ENCODE measurements around the gene STIMATE.

DNA sequence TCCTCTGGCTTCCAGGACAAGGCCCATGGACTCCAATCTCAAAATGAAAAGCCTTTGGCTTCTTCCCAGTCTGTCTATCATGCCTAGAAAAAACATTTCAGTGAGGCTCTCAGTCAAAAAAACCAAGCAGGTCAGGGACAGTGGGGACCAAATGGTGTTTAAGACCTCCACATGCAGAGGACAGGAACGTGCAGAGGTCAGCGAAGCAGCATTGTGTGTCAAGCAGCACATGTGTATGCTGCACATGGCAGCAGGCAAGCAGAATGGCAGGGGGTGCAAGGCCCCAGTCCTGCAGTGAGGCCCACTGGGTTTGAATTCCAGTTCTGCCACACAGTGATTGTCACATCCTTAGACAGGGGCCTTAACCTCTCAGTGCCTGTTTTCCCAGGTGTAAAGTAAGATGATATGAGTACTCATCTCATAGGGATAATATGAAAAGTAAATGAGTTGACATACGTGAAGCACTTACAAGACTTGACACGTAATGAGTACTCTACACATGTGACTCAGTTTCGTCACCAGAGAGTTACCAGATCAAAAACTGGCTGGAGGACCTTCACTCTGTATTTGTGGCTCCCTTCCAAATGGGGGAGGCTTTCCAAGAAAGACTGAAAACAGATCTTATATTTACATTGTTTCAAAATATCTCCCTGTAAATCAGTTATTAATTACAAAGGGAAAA is 11.2 kb downstream of the STIMATE start:
- TF ChIP-seq CTCF (IDR thresholded peaks at IDR 0.05 in 4 of 5, conservative IDR thresholded peaks at IDR 0.05 in 1 of 5), result no peak
- TF ChIP-seq POLR2A (IDR thresholded peaks at IDR 0.05), result no peak

Data from gastrocnemius medialis (tissue), 4 donors.